SHP77 treated with DMSO at 0.1 percent for 48 hours (cell line): ENCODE data around the gene C1orf50.
"Not testable (repeated sequence)": the region's sequence is repeated elsewhere in the genome, so short reads cannot be mapped to it uniquely, and the experiment has no call there.

Experiments used
- DNase-seq: peaks from one replicate; lab custom pipeline; 2025; lab: John Stamatoyannopoulos, UW

C1orf50 gene

GRCh38 chr1:42739753-42740700 lies 27.0 kb upstream of the C1orf50 start, which contains the start of gene CLDN19:
Gene CLDN19, minus strand, starts transcription at chr1:42740236. Its CDS starts 173 bp downstream, at chr1:42740063.
- DNase-seq = no peak

GRCh38 chr1:42740851-42741580 lies 26.0 kb upstream of the C1orf50 start:
- DNase-seq = no peak

GRCh38 chr1:42741706-42742105 lies 25.3 kb upstream of the C1orf50 start:
- DNase-seq = no peak

- no peak for DNase-seq
Measured at GRCh38 chr1:42742141-42742540, 24.9 kb upstream of the C1orf50 start.

- no peak for DNase-seq
Measured at GRCh38 chr1:42742617-42743316, 24.3 kb upstream of the C1orf50 start.

GRCh38 chr1:42743317-42744147 lies 23.5 kb upstream of the C1orf50 start:
- no peak for DNase-seq

- DNase-seq = no peak
Measured at GRCh38 chr1:42744148-42744413, 23.0 kb upstream of the C1orf50 start.

GRCh38 chr1:42745851-42746250 lies 21.2 kb upstream of the C1orf50 start:
- no peak for DNase-seq

GRCh38 chr1:42746436-42747105 lies 20.5 kb upstream of the C1orf50 start:
- DNase-seq = no peak

- no peak for DNase-seq
Measured at GRCh38 chr1:42747125-42747524, 19.9 kb upstream of the C1orf50 start.

- DNase-seq = no peak
Measured at GRCh38 chr1:42748021-42748420, 19.0 kb upstream of the C1orf50 start.

- no peak for DNase-seq
Measured at GRCh38 chr1:42748461-42749410, 18.3 kb upstream of the C1orf50 start.

- DNase-seq = no peak
Measured at GRCh38 chr1:42750041-42750440, 17.0 kb upstream of the C1orf50 start.

- not testable (repeated sequence) for DNase-seq
Measured at GRCh38 chr1:42751511-42752070, 15.5 kb upstream of the C1orf50 start.

GRCh38 chr1:42752284-42752683 lies 14.8 kb upstream of the C1orf50 start:
- no peak for DNase-seq

- no peak for DNase-seq
Measured at GRCh38 chr1:42753070-42753469, 14.0 kb upstream of the C1orf50 start.

- peak; percentile 61 for DNase-seq
Measured at GRCh38 chr1:42756956-42757891, 9.8 kb upstream of the C1orf50 start.

- no peak for DNase-seq
Measured at GRCh38 chr1:42757892-42758275, 9.2 kb upstream of the C1orf50 start.

GRCh38 chr1:42758641-42759040 lies 8.4 kb upstream of the C1orf50 start:
- DNase-seq = no peak
